DOHH2 (cell line): ENCODE results near the gene VAC14.

ENCODE experiments used
- CTCF ChIP-seq: fragments of 200-600 bp; sonication (generic); IDR thresholded peaks from one replicate; pipeline ENCODE4 v1.5.1; 2014; ENCODE audit warnings: antibody characterized with exemption, mild to moderate bottlenecking, low read depth, low read length; ENCODE audit not compliant: poor library complexity, severe bottlenecking
- EZH2phosphoT487 ChIP-seq: fragments of 200-600 bp; sonication (generic); IDR thresholded peaks from 2 replicates; pipeline ENCODE4 v1.6.1; 2017; ENCODE audit warnings: borderline replicate concordance, mild to moderate bottlenecking, antibody characterized with exemption, low read length, moderate library complexity, mixed read lengths

GRCh38 chr16:70701036-70701435 is 99.9 kb downstream of the VAC14 start:
- no peak for TF ChIP-seq CTCF
- TF ChIP-seq EZH2phosphoT487: no peak
